Omental fat pad (tissue), 4 donors: ENCODE data around the gene PKD2. TPM values are rescaled to one million over a fixed set of nuclear protein-coding genes. Genes with fewer than 3 reads are reported as not detected.
"Not testable (repeated sequence)": the region's sequence is repeated elsewhere in the genome, so short reads cannot be mapped to it uniquely, and the experiment has no call there.

Experiments
- ATAC-seq: fragments of 150-250 bp; one replicate; pipeline ENCODE4 v1.9.1; 2016; ENCODE audit warnings: mild to moderate bottlenecking, moderate library complexity; ENCODE audit not compliant: low FRiP score
- DNase-seq: peaks from one replicate; pipeline ENCODE4 v3.0.0-alpha.2; 2019; ENCODE audit warnings: low spot score
- total RNA-seq, 4 donors: library from RNA; depleted of rRNA; stranded (reverse); fragments of >200 nt; gene quantifications; one replicate each; pipeline ENCODE4 v1.1.0, GENCODE V29; 2016
- TF ChIP-seq, protein P1 (sequence below), 3 donors: fragments of 450-650 bp; IDR thresholded peaks; one replicate each; pipeline ENCODE4 v1.5.1; 2016 to 2017; ENCODE audit warnings: antibody characterized with exemption in 3 of 3, mild to moderate bottlenecking in 3 of 3, moderate library complexity in 2 of 3

The PKD2 gene
- total RNA-seq, 4 donors from 2014 or later = 66.5 to 130 (median 88.6) TPM

DNA sequence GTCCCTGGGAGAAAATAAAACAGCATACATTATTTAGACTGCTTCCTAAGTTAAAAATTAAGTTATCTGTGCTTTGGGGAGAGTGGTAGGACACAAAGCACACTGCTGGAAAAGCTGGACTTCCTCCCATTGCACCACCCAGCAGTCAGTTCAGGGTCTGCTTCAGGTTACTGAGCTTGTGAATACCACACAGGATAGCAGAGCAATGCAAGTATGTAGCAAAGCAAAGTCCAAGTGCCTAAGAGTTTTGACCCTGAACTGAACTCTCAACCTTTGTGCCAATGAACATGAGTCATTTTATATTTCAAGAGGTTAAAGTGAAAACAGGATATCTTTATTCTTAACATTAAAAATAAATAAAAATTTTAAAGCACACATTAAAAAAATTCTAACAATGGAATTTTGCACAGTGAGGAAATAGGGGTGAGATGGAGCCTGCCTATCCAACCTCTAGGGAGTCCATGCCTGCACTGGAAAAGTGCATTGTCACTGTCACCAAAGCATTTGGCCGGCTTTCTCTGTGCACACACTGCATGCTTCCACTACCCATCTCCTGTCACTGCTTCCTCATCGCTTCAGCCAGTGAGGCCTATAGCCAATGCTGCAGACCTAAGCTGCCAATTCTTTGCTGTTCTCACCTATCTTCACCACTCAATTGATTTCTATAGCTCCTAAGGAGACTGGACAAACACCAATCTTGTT, 100.1 kb downstream of the PKD2 start:
- ATAC-seq (no peak), DNase-seq (no peak)
- TF ChIP-seq, protein P1, sequence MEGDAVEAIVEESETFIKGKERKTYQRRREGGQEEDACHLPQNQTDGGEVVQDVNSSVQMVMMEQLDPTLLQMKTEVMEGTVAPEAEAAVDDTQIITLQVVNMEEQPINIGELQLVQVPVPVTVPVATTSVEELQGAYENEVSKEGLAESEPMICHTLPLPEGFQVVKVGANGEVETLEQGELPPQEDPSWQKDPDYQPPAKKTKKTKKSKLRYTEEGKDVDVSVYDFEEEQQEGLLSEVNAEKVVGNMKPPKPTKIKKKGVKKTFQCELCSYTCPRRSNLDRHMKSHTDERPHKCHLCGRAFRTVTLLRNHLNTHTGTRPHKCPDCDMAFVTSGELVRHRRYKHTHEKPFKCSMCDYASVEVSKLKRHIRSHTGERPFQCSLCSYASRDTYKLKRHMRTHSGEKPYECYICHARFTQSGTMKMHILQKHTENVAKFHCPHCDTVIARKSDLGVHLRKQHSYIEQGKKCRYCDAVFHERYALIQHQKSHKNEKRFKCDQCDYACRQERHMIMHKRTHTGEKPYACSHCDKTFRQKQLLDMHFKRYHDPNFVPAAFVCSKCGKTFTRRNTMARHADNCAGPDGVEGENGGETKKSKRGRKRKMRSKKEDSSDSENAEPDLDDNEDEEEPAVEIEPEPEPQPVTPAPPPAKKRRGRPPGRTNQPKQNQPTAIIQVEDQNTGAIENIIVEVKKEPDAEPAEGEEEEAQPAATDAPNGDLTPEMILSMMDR (IDR thresholded peaks at IDR 0.05) = no peak

DNA sequence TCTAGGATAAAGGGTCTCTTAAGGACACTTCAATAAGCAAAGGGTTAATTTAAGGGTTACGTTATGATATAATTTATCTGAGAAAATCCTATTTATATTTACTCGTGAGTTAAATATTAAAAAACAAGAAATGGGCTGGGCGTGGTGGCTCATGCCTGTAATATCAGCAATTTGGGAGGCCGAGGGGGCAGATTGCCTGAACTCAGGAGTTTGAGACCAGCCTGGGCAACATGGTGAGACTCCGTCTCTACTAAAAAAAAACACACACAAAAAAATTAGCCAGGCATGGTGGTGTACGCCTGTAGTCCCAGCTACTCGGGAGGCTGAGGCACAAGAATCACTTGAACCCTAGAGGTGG, 100.7 kb downstream of the PKD2 start:
- not testable (repeated sequence) for DNase-seq, ATAC-seq

DNA sequence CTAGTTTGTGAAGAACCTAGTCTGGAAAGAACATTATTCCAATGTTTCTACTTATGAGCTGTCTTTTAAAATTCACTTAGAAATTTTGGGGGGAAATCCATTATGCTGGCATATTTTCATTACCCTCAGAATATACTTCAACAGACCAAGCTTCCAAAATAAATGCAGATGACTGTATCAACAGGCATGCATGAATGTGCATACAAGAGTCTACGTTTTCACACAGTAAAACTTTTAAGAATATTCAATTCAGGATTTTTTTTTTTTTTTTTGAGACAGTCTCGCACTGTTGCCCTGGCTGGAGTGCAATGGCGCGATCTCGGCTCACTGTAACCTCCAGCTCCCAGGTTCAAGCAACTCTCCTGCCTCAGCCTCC, 101.3 kb downstream of the PKD2 start:
- no peak for ATAC-seq
- no peak for DNase-seq
- TF ChIP-seq, protein P1 (IDR thresholded peaks at IDR 0.05) = no peak

DNA sequence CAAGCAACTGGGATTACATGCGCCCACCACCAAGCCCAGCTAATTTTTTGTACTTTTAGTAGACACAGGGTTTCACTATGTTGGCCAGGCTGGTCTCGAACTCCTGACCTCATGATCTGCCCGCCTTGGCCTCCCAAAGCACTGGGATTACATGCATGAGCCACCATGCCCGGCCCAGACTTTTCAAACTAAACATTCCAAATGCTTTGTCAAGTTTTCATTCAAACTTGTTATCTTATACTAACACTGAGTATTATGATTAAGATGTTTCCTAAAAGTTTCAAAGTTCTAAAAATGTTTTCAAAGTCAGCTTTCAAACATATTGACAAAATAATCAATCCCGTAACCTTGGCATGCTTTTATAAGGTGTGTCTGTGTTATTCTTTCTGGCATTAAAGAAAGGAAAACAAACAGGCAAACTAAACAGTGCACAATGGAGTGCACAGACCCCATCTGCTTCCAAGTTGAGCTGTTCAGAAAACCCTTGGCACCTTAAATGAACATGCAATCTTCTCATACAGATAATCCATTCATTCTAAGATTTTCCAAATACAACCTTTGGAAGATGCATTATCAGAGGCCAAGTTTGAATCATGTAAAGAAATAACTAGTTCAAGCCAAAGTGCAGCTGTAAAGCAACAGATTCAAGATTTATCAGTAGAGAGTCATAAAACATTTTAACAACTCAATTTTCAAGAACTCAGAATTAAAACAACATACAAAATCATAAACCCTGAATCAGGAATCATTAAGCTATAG, 101.9 kb downstream of the PKD2 start:
- ATAC-seq (no peak), DNase-seq (no peak)
- TF ChIP-seq, protein P1 (IDR thresholded peaks at IDR 0.05) = no peak

DNA sequence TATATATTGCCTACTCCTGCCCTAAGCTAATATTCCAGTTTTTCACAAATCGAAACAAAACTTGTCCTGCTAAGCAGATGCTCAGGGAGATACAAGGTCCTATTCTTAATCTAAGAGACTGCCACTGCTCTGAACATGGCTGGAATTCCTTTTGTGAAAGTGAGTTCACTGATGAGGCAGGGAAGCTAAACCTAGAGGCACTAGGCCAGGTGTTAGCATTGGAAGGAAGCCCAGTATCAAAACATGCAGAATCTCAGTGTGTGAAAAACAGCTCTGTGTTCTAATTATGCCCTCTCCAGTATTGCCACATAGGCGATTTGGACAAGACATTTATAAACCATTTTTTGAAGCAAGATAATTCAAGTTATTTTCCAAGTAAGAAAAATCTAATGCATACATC, 103.4 kb downstream of the PKD2 start:
- ATAC-seq (no peak), DNase-seq (no peak)
- TF ChIP-seq, protein P1 (IDR thresholded peaks at IDR 0.05) = no peak

DNA sequence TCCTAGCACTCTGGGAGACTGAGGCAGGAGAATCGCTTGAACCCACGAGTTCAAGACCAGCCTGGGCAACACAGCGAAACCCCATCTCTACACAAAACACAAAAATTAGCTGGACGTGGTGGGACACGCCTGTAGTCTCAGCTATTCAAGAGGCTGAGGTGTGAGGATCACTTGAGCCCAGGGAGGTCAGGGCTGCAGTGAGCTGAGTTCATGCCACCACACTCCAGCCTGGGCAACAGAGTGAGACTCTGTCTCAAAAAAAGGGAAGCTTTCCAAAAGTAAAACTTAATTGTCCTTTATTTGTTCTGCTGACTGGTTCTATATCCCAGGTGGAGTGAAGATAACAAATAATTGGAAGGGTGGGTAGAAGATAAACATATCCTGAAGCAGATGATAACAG, 105.4 kb downstream of the PKD2 start:
- DNase-seq (no peak), ATAC-seq (no peak)
- TF ChIP-seq, protein P1 (IDR thresholded peaks at IDR 0.05) = no peak

DNA sequence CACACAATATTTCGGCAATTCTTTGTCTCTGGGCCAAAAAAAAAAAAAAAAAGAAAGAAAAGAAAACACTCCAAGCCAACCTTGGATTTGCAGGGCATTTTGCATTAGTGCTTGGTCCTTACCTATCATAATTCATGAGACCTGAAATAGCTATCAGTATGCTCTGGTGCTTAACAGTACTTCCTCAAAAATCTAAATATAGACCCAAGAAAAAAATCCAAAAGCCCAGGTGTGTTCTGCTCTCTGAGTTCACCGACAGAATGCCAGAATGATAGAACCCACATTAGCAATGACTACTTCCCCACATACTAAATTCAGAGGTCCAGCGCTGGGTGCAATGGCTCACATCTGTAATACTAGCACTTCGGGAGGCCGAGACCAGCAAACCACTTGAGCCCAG, 108.2 kb downstream of the PKD2 start:
- TF ChIP-seq, protein P1 (IDR thresholded peaks at IDR 0.05) = no peak
- ATAC-seq = no peak
- DNase-seq = no peak
